Coronary artery (tissue), 2 donors: ENCODE measurements around the gene HRC.
"Not testable (repeated sequence)": the region's sequence is repeated elsewhere in the genome, so short reads cannot be mapped to it uniquely, and the experiment has no call there.

ENCODE experiments used
- DNase-seq: peaks from one replicate; pipeline ENCODE4 v3.0.0-alpha.2; 2017; ENCODE audit warnings: low spot score
- H3K27ac ChIP-seq, 2 donors: fragments of 200-600 bp; sonication (generic); one replicate each; pipeline ENCODE4 v1.5.1; 2016 to 2019
- H3K4me3 ChIP-seq: fragments of 200-600 bp; sonication (generic); 2 replicates; pipeline ENCODE4 v1.5.1; 2016; ENCODE audit warnings: mild to moderate bottlenecking, moderate library complexity
- TF ChIP-seq, protein P1 (sequence below): fragments of 200-600 bp; sonication (generic); IDR thresholded peaks from one replicate; pipeline ENCODE4 v1.5.1; 2019; ENCODE audit warnings: antibody characterized with exemption

The HRC gene

DNA sequence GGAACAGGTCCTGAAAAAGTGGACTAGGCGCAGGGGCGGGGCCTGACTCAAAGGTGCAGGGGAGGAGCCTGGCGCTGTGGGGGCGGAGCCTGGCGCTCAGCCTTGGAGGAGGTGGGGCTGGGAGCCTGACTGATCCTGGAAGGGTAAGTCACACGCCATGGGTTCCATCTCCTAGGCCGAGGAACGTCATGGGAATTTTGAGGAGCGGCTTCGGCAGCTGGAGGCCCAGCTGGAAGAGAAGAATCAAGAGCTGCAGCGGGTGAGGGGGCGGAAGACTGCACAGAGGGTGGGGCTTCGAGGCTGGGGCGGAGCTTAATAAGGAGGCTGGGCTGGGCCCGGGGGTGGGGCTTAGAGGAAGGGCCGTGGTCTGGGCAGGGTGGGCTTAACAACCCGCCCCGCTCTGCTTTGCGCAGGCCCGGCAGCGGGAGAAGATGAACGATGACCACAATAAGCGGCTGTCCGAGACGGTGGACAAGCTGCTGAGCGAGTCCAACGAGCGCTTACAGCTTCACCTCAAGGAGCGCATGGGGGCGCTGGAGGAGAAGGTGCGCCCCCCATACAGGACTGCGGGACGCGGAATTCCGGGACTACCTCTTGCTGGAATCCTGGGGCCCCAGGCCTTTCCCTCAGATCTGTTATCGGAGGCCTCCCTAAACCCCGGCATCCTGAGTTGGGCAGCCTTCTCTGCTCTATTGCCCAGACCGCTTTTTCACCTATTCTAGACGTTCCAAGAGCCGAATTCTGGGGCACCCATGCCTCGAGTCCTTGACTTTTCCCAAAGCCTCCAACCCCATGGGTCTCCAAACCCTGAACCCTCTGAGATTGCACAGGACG is 21.4 kb downstream of the HRC start:
- H3K4me3 ChIP-seq = peak overlapping the region; percentile 30
- no peak for DNase-seq
- H3K27ac ChIP-seq = peak overlapping the region in 1 of 2 donors; percentile 11
- TF ChIP-seq, protein P1, sequence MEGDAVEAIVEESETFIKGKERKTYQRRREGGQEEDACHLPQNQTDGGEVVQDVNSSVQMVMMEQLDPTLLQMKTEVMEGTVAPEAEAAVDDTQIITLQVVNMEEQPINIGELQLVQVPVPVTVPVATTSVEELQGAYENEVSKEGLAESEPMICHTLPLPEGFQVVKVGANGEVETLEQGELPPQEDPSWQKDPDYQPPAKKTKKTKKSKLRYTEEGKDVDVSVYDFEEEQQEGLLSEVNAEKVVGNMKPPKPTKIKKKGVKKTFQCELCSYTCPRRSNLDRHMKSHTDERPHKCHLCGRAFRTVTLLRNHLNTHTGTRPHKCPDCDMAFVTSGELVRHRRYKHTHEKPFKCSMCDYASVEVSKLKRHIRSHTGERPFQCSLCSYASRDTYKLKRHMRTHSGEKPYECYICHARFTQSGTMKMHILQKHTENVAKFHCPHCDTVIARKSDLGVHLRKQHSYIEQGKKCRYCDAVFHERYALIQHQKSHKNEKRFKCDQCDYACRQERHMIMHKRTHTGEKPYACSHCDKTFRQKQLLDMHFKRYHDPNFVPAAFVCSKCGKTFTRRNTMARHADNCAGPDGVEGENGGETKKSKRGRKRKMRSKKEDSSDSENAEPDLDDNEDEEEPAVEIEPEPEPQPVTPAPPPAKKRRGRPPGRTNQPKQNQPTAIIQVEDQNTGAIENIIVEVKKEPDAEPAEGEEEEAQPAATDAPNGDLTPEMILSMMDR = no peak

DNA sequence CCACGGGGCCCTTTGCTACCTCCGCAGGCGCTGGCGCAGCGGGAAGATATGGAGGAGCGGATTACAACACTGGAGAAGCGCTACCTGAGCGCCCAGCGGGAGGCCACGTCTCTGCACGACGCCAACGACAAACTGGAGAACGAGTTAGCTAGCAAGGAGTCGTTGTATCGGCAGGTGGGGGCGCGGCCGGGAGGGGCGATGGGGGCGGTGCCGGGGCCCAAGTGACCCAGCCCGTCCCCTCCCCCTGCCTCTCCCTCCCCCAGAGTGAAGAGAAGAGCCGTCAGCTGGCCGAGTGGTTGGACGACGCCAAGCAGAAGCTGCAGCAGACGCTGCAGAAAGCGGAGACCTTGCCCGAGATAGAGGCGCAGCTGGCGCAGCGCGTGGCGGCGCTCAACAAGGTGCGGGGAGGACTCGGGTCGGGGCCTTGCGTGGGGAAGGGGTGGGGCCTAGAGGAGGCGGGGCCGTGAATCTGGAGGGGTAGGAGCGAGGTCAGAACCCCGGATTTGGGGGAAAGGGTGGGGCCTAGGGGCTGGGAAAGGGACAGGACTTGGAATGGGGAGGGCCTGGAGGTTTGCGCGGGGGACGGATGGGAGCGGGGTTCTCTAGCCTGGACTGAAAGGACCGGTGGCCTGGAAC is 22.1 kb downstream of the HRC start:
- TF ChIP-seq, protein P1 = no peak
- H3K27ac ChIP-seq = peak overlapping the region in 1 of 2 donors; percentile 11
- no peak for DNase-seq
- peak overlapping the region; percentile 30 for H3K4me3 ChIP-seq

DNA sequence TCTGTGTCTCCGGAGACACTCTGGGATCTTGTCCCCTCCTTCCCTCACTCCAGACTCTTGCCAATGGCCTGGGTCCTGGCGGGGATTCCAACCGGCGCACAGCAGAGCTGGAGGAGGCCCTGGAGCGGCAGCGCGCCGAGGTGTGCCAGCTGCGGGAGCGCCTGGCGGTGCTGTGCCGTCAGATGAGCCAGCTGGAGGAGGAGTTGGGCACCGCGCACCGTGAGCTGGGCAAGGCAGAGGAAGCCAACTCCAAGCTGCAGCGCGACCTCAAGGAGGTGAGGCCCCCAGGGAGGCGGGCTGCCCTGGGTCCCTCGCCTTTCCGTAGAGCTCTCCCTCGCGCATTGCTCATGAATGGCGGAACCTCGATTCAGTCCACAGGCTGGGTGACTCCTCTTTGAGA is 24.9 kb downstream of the HRC start:
- TF ChIP-seq, protein P1 = no peak
- no peak for DNase-seq
- H3K27ac ChIP-seq = no peak overlapping the region
- no peak overlapping the region for H3K4me3 ChIP-seq

DNA sequence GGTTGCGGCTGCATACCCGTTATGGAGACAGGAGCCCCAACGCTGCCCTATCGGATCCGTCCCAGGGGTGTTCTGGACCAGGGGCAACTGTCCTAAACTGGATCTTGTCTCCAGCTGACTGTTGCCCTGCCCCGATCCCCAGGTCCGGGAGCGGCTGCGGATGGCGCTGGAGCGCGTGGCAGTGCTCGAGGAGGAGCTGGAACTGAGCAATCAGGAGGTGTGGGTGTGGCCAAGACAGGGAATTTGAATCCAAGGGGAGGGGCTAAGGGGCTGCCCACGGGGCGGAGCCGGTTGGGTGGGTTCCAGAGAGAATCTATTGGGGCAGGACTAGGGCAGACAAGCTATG is 26.0 kb downstream of the HRC start:
- no peak for DNase-seq
- TF ChIP-seq, protein P1 = no peak
- Histone ChIP-seq H3K4me3 (no peak overlapping the region), H3K27ac (no peak overlapping the region)

DNA sequence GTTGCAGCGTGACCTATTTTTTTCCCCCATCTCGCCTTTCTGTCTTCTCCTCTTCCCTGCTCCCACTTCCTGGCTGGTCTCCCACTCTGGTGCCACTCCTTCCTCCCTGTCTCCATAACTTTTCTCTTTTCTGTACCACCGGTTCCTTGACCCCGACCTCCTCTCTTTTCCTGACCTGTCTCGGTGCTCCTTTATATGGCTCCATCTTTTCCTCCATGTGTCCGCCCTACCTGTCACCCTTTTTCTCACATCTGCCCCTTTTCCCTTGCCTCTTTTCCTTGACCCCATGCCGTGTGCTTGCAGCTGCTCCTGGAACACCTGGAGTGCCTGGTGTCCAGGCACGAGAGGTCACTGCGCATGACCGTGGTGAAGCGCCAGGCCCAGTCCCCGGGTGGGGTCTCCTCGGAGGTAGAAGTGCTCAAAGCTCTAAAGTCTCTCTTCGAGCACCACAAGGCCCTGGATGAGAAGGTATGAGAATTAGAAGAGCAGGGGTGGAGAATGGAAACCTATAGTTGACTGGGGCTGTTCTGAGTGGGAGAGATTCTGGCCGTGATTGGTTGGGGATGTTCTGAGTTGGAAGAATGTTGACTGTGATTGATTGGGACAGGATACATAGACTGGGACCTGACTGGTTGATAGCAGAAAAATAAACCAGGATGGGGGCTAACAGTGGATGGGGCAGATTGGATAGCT is 26.5 kb downstream of the HRC start:
- Histone ChIP-seq H3K27ac (peak overlapping the region in 1 of 2 donors; percentile 74), H3K4me3 (peak overlapping the region; percentile 57)
- no peak for DNase-seq
- TF ChIP-seq, protein P1 = no peak

DNA sequence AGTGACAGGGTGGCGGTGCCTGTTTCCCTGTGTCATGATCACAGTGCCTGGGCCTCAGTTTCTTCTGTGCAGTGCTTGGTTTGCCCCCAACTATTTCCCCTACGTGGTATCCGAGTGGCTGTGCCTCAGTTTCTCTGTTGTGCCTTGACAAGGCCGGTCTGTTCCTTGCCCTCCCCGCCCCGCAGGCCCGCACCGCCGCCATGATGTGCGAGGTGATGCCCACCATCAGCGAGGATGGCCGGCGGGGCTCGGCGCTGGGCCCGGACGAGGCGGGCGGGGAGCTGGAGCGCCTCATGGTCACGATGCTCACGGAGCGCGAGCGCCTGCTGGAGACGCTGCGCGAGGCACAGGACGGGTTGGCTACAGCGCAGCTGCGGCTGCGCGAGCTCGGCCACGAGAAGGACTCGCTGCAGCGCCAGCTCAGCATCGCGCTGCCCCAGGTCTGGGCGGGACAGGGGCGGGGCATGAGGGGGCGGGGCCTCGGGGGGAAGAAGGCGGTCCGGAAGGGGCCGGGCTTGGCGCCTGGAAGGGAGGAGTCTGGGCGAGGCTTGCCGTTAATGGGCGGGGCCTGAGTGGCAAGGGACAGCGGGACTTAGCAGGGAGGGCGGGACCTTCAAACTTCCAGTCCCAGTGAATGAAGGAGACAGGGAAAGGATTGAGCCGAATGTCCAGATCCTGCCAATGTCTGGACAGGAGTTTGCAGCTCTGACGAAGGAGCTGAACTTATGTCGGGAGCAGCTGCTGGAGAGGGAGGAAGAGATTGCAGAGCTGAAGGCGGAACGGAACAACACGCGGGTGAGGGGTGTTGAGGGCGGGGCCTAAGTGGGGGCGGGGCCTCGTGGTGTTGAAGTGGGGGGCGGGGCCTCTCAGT is 27.3 kb downstream of the HRC start:
- peak overlapping the region; percentile 23 to 74 for H3K27ac ChIP-seq

DNA sequence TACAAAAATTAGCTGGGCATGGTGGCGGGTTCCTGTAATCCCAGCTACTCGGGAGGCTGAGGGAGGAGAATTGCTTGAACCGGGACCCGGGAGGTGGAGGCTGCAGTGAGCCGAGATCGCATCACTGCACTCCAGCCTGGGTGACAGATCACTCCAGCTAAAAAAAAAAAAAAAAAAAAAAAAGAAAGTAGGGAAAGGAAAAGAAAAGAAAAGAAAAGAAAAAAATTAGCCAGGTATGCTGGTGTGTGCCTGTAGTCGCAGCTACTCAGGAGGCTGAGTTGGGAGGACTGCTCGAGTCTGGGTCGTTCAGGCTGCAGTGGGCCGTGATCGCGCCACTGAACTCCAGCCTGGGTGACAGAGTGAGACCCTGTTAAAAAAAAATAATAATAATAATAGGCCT is 28.0 kb downstream of the HRC start:
- H3K4me3 ChIP-seq, DNase-seq, H3K27ac ChIP-seq: not testable (repeated sequence)

More for the DNA sequence above, 27.3 kb downstream of the HRC start:
- peak overlapping the region; percentile 57 for H3K4me3 ChIP-seq
- TF ChIP-seq, protein P1 = no peak
- peak; percentile 98 for DNase-seq
